ENCODE results near the gene PLPPR3. TPM values are rescaled to one million over a fixed set of nuclear protein-coding genes. Genes with fewer than 3 reads are reported as not detected.

Gene PLPPR3
- total and polyA plus RNA-seq, 4 donors, result 3.1 TPM; not detected in 3

- 97% methylated on average over 12 of the region's 12 CpGs for WGBS
- no peak overlapping the region for H3K4me3 ChIP-seq (ENCODE audit: low read depth in 1 of 3, low read length in 3 of 3)
- TF ChIP-seq CTCF (IDR thresholded peaks at IDR 0.05; ENCODE audit: low read depth, low read length, missing input control), result no peak
- no peak for TF ChIP-seq HNF4G (IDR thresholded peaks at IDR 0.05)
- no peak for TF ChIP-seq RAD21 (IDR thresholded peaks at IDR 0.05)
- TF ChIP-seq YY1 (IDR thresholded peaks at IDR 0.05), result no peak
- TF ChIP-seq SP1 (IDR thresholded peaks at IDR 0.05), result no peak
- TF ChIP-seq EGR1 (IDR thresholded peaks at IDR 0.05; ENCODE audit: low read depth in 2 of 2), result no peak
- TF ChIP-seq, protein P1, sequence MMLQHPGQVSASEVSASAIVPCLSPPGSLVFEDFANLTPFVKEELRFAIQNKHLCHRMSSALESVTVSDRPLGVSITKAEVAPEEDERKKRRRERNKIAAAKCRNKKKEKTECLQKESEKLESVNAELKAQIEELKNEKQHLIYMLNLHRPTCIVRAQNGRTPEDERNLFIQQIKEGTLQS (IDR thresholded peaks at IDR 0.05), result no peak
- no peak for TF ChIP-seq NR2F2 (IDR thresholded peaks at IDR 0.05)
- H3K9me3 ChIP-seq (ENCODE audit: control insufficient read depth in 4 of 4, low read length in 3 of 4), result no peaks in the 10 kb centered on the region
- no peaks in the 10 kb centered on the region for H3K36me3 ChIP-seq (ENCODE audit: control insufficient read depth in 4 of 4, insufficient read depth in 3 of 4, low read depth in 1 of 4, low read length in 3 of 4)
- H3K27me3 ChIP-seq (ENCODE audit: control insufficient read depth in 4 of 4, insufficient read depth in 4 of 4, low read length in 3 of 4), result no peaks in the 10 kb centered on the region
- H3K9ac ChIP-seq (ENCODE audit: low read depth in 1 of 2, low read length in 2 of 2), result no peak overlapping the region
- DNase-seq (ENCODE audit: low spot score), result no peak
- H3K4me1 ChIP-seq (ENCODE audit: control insufficient read depth in 4 of 4, insufficient read depth in 4 of 4, low read length in 3 of 4), result peaks cover 0 to 9% (median 3%) of the 10 kb centered on the region in 4 donors
- no peak overlapping the region for H3K27ac ChIP-seq (ENCODE audit: low read depth in 1 of 2, low read length in 2 of 2)
These were observed 27.9 kb downstream of the PLPPR3 start for GRCh38 chr19:793806-794205.

DNA sequence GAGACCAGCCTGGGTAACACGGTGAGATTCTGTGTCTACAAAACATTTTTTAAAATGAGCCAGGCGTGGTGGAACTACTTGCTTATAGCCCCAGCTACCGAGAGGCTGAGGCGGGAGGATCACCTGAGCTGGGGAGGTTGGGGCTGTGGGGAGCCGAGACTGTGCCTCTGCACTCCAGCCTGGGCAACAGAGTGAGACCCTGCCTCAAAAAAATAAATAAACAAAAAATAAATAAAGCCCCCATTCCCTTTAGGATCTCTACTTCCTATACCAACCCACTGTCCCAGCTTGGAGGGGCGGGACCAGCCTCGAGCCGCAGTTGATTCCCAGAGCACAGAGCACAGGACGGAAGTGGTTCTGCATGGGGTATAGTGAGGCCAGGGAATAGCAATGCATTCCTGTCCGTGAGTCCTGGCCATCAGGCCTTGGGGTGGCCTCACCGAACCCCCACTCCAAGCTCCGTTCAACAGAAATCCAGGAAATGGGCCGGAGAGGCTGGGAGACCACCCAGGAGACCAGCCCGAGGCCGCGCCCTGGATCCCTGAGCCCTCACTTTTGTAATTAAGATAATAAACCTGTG is 29.4 kb downstream of the PLPPR3 start:
- Histone ChIP-seq H3K4me3 (ENCODE audit: low read depth in 1 of 3, low read length in 3 of 3) (no peak overlapping the region), H3K27ac (ENCODE audit: low read depth in 1 of 2, low read length in 2 of 2) (peak overlapping the region; percentile 54 to 56), H3K9me3 (ENCODE audit: control insufficient read depth in 4 of 4, low read length in 3 of 4) (no peaks in the 10 kb centered on the region), H3K27me3 (ENCODE audit: control insufficient read depth in 4 of 4, insufficient read depth in 4 of 4, low read length in 3 of 4) (no peaks in the 10 kb centered on the region), H3K36me3 (ENCODE audit: control insufficient read depth in 4 of 4, insufficient read depth in 3 of 4, low read depth in 1 of 4, low read length in 3 of 4) (no peaks in the 10 kb centered on the region), H3K9ac (ENCODE audit: low read depth in 1 of 2, low read length in 2 of 2) (no peak overlapping the region), H3K4me1 (ENCODE audit: control insufficient read depth in 4 of 4, insufficient read depth in 4 of 4, low read length in 3 of 4) (peaks cover 0 to 6% (median 3%) of the 10 kb centered on the region in 4 donors)
- TF ChIP-seq GABPA (IDR thresholded peaks at IDR 0.05 in 1 of 2, conservative IDR thresholded peaks at IDR 0.05 in 1 of 2), result no peak
- no peak for TF ChIP-seq EGR1 (IDR thresholded peaks at IDR 0.05; ENCODE audit: low read depth in 2 of 2)
- TF ChIP-seq, protein P2, sequence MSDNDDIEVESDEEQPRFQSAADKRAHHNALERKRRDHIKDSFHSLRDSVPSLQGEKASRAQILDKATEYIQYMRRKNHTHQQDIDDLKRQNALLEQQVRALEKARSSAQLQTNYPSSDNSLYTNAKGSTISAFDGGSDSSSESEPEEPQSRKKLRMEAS (IDR thresholded peaks at IDR 0.05), result no peak
- TF ChIP-seq RAD21 (IDR thresholded peaks at IDR 0.05), result no peak
- TF ChIP-seq SP1 (IDR thresholded peaks at IDR 0.05), result no peak
- 76% methylated on average over 16 of the region's 16 CpGs for WGBS
- no peak for DNase-seq (ENCODE audit: low spot score)

DNA sequence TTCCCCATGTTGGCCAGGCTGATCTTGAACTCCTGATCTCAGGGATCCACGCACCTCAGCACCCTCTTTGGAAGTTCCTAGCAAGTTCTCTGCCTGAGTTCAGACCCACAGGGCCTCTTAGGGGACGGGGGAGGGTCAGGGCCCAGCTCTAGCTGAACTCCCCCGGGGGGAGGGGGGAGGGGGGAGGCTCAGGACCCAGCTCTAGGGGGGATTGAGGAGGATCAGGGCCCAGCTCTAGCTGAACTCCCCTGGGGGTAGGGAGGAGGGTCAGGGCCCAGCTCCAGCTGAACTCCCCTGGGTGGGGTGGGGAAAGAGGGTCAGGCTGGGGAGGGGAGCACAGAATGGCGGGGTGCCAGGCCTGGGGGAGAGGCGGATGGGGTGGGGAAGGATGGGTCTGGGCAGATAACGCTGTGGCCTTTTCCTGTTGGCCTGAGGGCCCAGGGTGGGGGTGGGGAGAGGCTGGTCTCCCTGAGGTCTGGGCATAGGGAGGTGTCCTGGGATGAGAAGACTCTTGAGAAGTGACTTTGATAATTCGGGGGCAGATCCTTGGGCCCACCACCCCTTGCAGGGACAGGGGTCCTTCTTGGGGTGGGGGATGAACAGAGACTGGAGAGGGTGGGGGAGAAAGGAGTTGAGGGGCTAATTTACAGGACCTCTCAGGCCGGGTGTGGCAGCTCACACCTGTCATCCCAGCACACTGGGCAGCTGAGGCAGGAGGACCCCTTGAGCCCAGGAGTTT is 30.0 kb downstream of the PLPPR3 start:
- Histone ChIP-seq H3K9me3 (ENCODE audit: control insufficient read depth in 4 of 4, low read length in 3 of 4) (no peaks in the 10 kb centered on the region), H3K27me3 (ENCODE audit: control insufficient read depth in 4 of 4, insufficient read depth in 4 of 4, low read length in 3 of 4) (no peaks in the 10 kb centered on the region), H3K9ac (ENCODE audit: low read depth in 1 of 2, low read length in 2 of 2) (no peak overlapping the region), H3K4me1 (ENCODE audit: control insufficient read depth in 4 of 4, insufficient read depth in 4 of 4, low read length in 3 of 4) (peaks cover 0 to 6% (median 2%) of the 10 kb centered on the region in 4 donors), H3K4me3 (ENCODE audit: low read depth in 1 of 3, low read length in 3 of 3) (no peak overlapping the region), H3K36me3 (ENCODE audit: control insufficient read depth in 4 of 4, insufficient read depth in 3 of 4, low read depth in 1 of 4, low read length in 3 of 4) (no peaks in the 10 kb centered on the region), H3K27ac (ENCODE audit: low read depth in 1 of 2, low read length in 2 of 2) (peak overlapping the region; percentile 54 to 56)
- TF ChIP-seq SP1 (IDR thresholded peaks at IDR 0.05) (no peak), NR2F2 (IDR thresholded peaks at IDR 0.05) (no peak), GABPA (IDR thresholded peaks at IDR 0.05 in 1 of 2, conservative IDR thresholded peaks at IDR 0.05 in 1 of 2) (no peak), ZBTB33 (IDR thresholded peaks at IDR 0.05) (no peak)
- 64% methylated on average over 8 of the region's 8 CpGs for WGBS
- DNase-seq (ENCODE audit: low spot score), result peak; percentile 83
